Activated T-cell treated with anti-CD3 and anti-CD28 coated beads, Interleukin-2, amount 50 U/mL, for 1 hour (primary cell): ENCODE results near the gene MCM10.
"Not testable (repeated sequence)": the region's sequence is repeated elsewhere in the genome, so short reads cannot be mapped to it uniquely, and the experiment has no call there.

Experiments used
- DNase-seq: peaks from one replicate; pipeline ENCODE4 v3.0.0-alpha.2; 2020

Gene MCM10

GRCh38 chr10:13160934-13161856 lies at the start of gene MCM10:
Gene MCM10 (plus strand): TSS chr10:13161558. CDS start chr10:13164203, 2,645 bp downstream.
- DNase-seq, result peak; percentile 95

GRCh38 chr10:13113544-13113943 lies 47.8 kb upstream of the MCM10 start:
- no peak for DNase-seq

GRCh38 chr10:13115832-13116803 lies 45.2 kb upstream of the MCM10 start:
- DNase-seq, result no peak

GRCh38 chr10:13117841-13118783 lies 43.2 kb upstream of the MCM10 start:
- no peak for DNase-seq

- DNase-seq, result no peak
Measured at GRCh38 chr10:13118784-13119410, 42.5 kb upstream of the MCM10 start.

GRCh38 chr10:13120786-13121499 lies 40.4 kb upstream of the MCM10 start:
- no peak for DNase-seq

- no peak for DNase-seq
Measured at GRCh38 chr10:13121500-13121854, 39.9 kb upstream of the MCM10 start.

- DNase-seq, result no peak
Measured at GRCh38 chr10:13136651-13137050, 24.7 kb upstream of the MCM10 start.

GRCh38 chr10:13139150-13139549 lies 22.2 kb upstream of the MCM10 start:
- DNase-seq, result no peak

GRCh38 chr10:13139676-13140075 lies 21.7 kb upstream of the MCM10 start:
- no peak for DNase-seq

- no peak for DNase-seq
Measured at GRCh38 chr10:13140627-13141190, 20.6 kb upstream of the MCM10 start.

- no peak for DNase-seq
Measured at GRCh38 chr10:13143766-13144165, 17.6 kb upstream of the MCM10 start.

- no peak for DNase-seq
Measured at GRCh38 chr10:13144814-13145213, 16.5 kb upstream of the MCM10 start.

- DNase-seq, result no peak
Measured at GRCh38 chr10:13146379-13146778, 15.0 kb upstream of the MCM10 start.

GRCh38 chr10:13147161-13147560 lies 14.2 kb upstream of the MCM10 start:
- no peak for DNase-seq

GRCh38 chr10:13152296-13152695 lies 9.1 kb upstream of the MCM10 start:
- DNase-seq, result no peak

GRCh38 chr10:13155860-13156259 lies 5.5 kb upstream of the MCM10 start:
- not testable (repeated sequence) for DNase-seq

- DNase-seq, result peak; percentile 52
Measured at GRCh38 chr10:13158401-13158800, 3.0 kb upstream of the MCM10 start.

- no peak for DNase-seq
Measured at GRCh38 chr10:13161857-13162271, 506 bp downstream of the MCM10 start.

- no peak for DNase-seq
Measured at GRCh38 chr10:13163859-13164258, 2.5 kb downstream of the MCM10 start.

- DNase-seq, result no peak
Measured at GRCh38 chr10:13165177-13165576, 3.8 kb downstream of the MCM10 start.
